ENCODE results near the gene STK24.

The STK24 gene

GRCh38 chr13:98459171-98459681 is 117.7 kb downstream of the STK24 start:
- Histone ChIP-seq H3K9me3 (ENCODE audit: low read depth, low read length) (no peaks in the 10 kb centered on the region), H3K36me3 (ENCODE audit: insufficient read depth, low read length) (peaks cover 18% of the 10 kb centered on the region; the same call in 1 of the 2 replicates), H3K4me3 (no peak overlapping the region), H3K9ac (ENCODE audit: insufficient read length) (no peak overlapping the region), H3K27ac (no peak overlapping the region)
- TF ChIP-seq POLR2AphosphoS5 (IDR thresholded peaks at IDR 0.05; ENCODE audit: borderline replicate concordance, low read depth, low read length) = no peak
- DNase-seq (ENCODE audit: low read depth, low spot score) = no peak

GRCh38 chr13:98458431-98458830 is 118.5 kb downstream of the STK24 start:
- Histone ChIP-seq H3K9me3 (ENCODE audit: low read depth, low read length) (no peaks in the 10 kb centered on the region), H3K9ac (ENCODE audit: insufficient read length) (no peak overlapping the region), H3K27ac (no peak overlapping the region), H3K4me3 (no peak overlapping the region), H3K36me3 (ENCODE audit: insufficient read depth, low read length) (peaks cover 13% of the 10 kb centered on the region; the same call in 1 of the 2 replicates)
- TF ChIP-seq EZH2 (IDR thresholded peaks at IDR 0.05) (no peak), POLR2AphosphoS5 (IDR thresholded peaks at IDR 0.05; ENCODE audit: borderline replicate concordance, low read depth, low read length) (no peak), FOXP2 (optimal IDR thresholded peaks at IDR 0.05; ENCODE audit: control extremely low read depth, extremely low read length, insufficient read depth) (no peak)
- DNase-seq (ENCODE audit: low read depth, low spot score) = no peak

- Histone ChIP-seq H3K9ac (ENCODE audit: insufficient read length) (no peak overlapping the region), H3K27ac (no peak overlapping the region), H3K36me3 (ENCODE audit: insufficient read depth, low read length) (peaks cover 20% of the 10 kb centered on the region), H3K4me3 (no peak overlapping the region), H3K9me3 (ENCODE audit: low read depth, low read length) (no peaks in the 10 kb centered on the region)
- no peak for DNase-seq (ENCODE audit: low read depth, low spot score)
- TF ChIP-seq POLR2AphosphoS5 (IDR thresholded peaks at IDR 0.05; ENCODE audit: borderline replicate concordance, low read depth, low read length) (no peak), FOXP2 (optimal IDR thresholded peaks at IDR 0.05; ENCODE audit: control extremely low read depth, extremely low read length, insufficient read depth) (no peak), EZH2 (IDR thresholded peaks at IDR 0.05) (no peak)
Measured at GRCh38 chr13:98457053-98457452, 119.9 kb downstream of the STK24 start.

- Histone ChIP-seq H3K36me3 (ENCODE audit: insufficient read depth, low read length) (peaks cover 23% of the 10 kb centered on the region), H3K9ac (ENCODE audit: insufficient read length) (no peak overlapping the region), H3K27ac (no peak overlapping the region), H3K9me3 (ENCODE audit: low read depth, low read length) (no peaks in the 10 kb centered on the region), H3K4me3 (no peak overlapping the region)
- no peak for DNase-seq (ENCODE audit: low read depth, low spot score)
- TF ChIP-seq FOXP2 (optimal IDR thresholded peaks at IDR 0.05; ENCODE audit: control extremely low read depth, extremely low read length, insufficient read depth) (no peak), POLR2AphosphoS5 (IDR thresholded peaks at IDR 0.05; ENCODE audit: borderline replicate concordance, low read depth, low read length) (no peak), EZH2 (IDR thresholded peaks at IDR 0.05) (no peak)
Measured at GRCh38 chr13:98456413-98456845, 120.5 kb downstream of the STK24 start.

- no peak for DNase-seq (ENCODE audit: low read depth, low spot score)
- H3K4me3 ChIP-seq = no peak overlapping the region
- no peaks in the 10 kb centered on the region for H3K9me3 ChIP-seq (ENCODE audit: low read depth, low read length)
- H3K27ac ChIP-seq = no peak overlapping the region
- peaks cover 23% of the 10 kb centered on the region for H3K36me3 ChIP-seq (ENCODE audit: insufficient read depth, low read length)
- H3K9ac ChIP-seq (ENCODE audit: insufficient read length) = no peak overlapping the region
- TF ChIP-seq FOXP2 (optimal IDR thresholded peaks at IDR 0.05; ENCODE audit: control extremely low read depth, extremely low read length, insufficient read depth) (no peak), POLR2AphosphoS5 (IDR thresholded peaks at IDR 0.05; ENCODE audit: borderline replicate concordance, low read depth, low read length) (no peak), EZH2 (IDR thresholded peaks at IDR 0.05) (no peak)
Measured at GRCh38 chr13:98454389-98454881, 122.5 kb downstream of the STK24 start.

- H3K27ac ChIP-seq = no peak overlapping the region
- TF ChIP-seq FOXP2 (optimal IDR thresholded peaks at IDR 0.05; ENCODE audit: control extremely low read depth, extremely low read length, insufficient read depth) (no peak), POLR2AphosphoS5 (IDR thresholded peaks at IDR 0.05; ENCODE audit: borderline replicate concordance, low read depth, low read length) (no peak), EZH2 (IDR thresholded peaks at IDR 0.05) (no peak)
- no peak overlapping the region for H3K4me3 ChIP-seq
- H3K36me3 ChIP-seq (ENCODE audit: insufficient read depth, low read length) = peaks cover 33% of the 10 kb centered on the region
- H3K9ac ChIP-seq (ENCODE audit: insufficient read length) = no peak overlapping the region
- no peak for DNase-seq (ENCODE audit: low read depth, low spot score)
- no peaks in the 10 kb centered on the region for H3K9me3 ChIP-seq (ENCODE audit: low read depth, low read length)
Measured at GRCh38 chr13:98452851-98453843, 123.8 kb downstream of the STK24 start.

- H3K36me3 ChIP-seq (ENCODE audit: insufficient read depth, low read length) = peaks cover 36% of the 10 kb centered on the region
- no peak overlapping the region for H3K9ac ChIP-seq (ENCODE audit: insufficient read length)
- H3K9me3 ChIP-seq (ENCODE audit: low read depth, low read length) = no peaks in the 10 kb centered on the region
- TF ChIP-seq POLR2AphosphoS5 (IDR thresholded peaks at IDR 0.05; ENCODE audit: borderline replicate concordance, low read depth, low read length) (peak; percentile 15; the same call in 1 of the 2 replicates), FOXP2 (optimal IDR thresholded peaks at IDR 0.05; ENCODE audit: control extremely low read depth, extremely low read length, insufficient read depth) (no peak)
- no peak overlapping the region for H3K4me3 ChIP-seq
- no peak overlapping the region for H3K27ac ChIP-seq
- DNase-seq (ENCODE audit: low read depth, low spot score) = no peak
Measured at GRCh38 chr13:98451676-98452470, 125.0 kb downstream of the STK24 start.
